Neural cell (in vitro differentiated cells): ENCODE results near the gene RFX4. TPM values are rescaled to one million over a fixed set of nuclear protein-coding genes. Genes with fewer than 3 reads are reported as not detected.

Experiments used
- H2AFZ ChIP-seq: fragments of 200-600, 300-800 bp; sonication (generic), shearing (Covaris generic); 2 replicates; pipeline ENCODE4 v1.6.0; 2014; ENCODE audit warnings: low read depth, mild to moderate bottlenecking, antibody characterized with exemption, low read length, moderate library complexity
- H3F3A ChIP-seq: fragments of 200-600 bp; shearing (Covaris generic); 2 replicates; pipeline ENCODE4 v1.6.1; 2016; ENCODE audit warnings: mild to moderate bottlenecking, moderate library complexity, mixed read lengths, antibody characterized with exemption, low read length; ENCODE audit not compliant: insufficient read depth, poor library complexity, severe bottlenecking
- H3K27ac ChIP-seq: fragments of 200-600, 300-800 bp; sonication (generic), shearing (Covaris generic); 2 replicates; pipeline ENCODE4 v1.5.1; 2014; ENCODE audit warnings: mild to moderate bottlenecking, low read length, moderate library complexity
- H3K27me3 ChIP-seq: fragments of 300-800, 200-600 bp; sonication (generic), shearing (Covaris generic); 2 replicates; pipeline ENCODE4 v1.6.0; 2014; ENCODE audit warnings: mild to moderate bottlenecking, low read depth, low read length, moderate library complexity; ENCODE audit not compliant: insufficient read depth
- H3K36me3 ChIP-seq: fragments of 300-800, 200-600 bp; sonication (generic), shearing (Covaris generic); 2 replicates; pipeline ENCODE4 v1.5.1; 2014; ENCODE audit warnings: mild to moderate bottlenecking, antibody characterized with exemption, low read length, moderate library complexity; ENCODE audit not compliant: insufficient read depth
- H3K4me2 ChIP-seq: fragments of 300-800, 200-600 bp; sonication (generic), shearing (Covaris generic); 2 replicates; pipeline ENCODE4 v1.6.0; 2014; ENCODE audit warnings: mild to moderate bottlenecking, low read length
- H3K4me3 ChIP-seq: fragments of 300-800, 200-600 bp; sonication (generic), shearing (Covaris generic); 2 replicates; pipeline ENCODE4 v1.5.1; 2014; ENCODE audit warnings: mild to moderate bottlenecking, low read length, moderate library complexity
- H3K79me2 ChIP-seq: fragments of 200-600 bp; shearing (Covaris generic); replicated peaks from 2 replicates; pipeline ENCODE4 v1.6.0; 2014; ENCODE audit warnings: mild to moderate bottlenecking, low read length, moderate library complexity; ENCODE audit not compliant: insufficient read depth
- H3K9ac ChIP-seq: fragments of 300-800, 200-600 bp; sonication (generic), shearing (Covaris generic); 2 replicates; pipeline ENCODE4 v1.6.1; 2016; ENCODE audit warnings: mild to moderate bottlenecking, low read length, mixed read lengths
- H3K9me2 ChIP-seq: fragments of 200-600 bp; shearing (Covaris generic); 2 replicates; pipeline ENCODE4 v1.6.1; 2016; ENCODE audit warnings: mild to moderate bottlenecking, low read length, mixed read lengths; ENCODE audit not compliant: insufficient read depth
- H3K9me3 ChIP-seq: fragments of 200-600, 300-800 bp; sonication (generic), shearing (Covaris generic); 2 replicates; pipeline ENCODE4 v1.6.1; 2016; ENCODE audit warnings: mild to moderate bottlenecking, mixed run types, low read length, moderate library complexity, mixed read lengths
- H4K20me1 ChIP-seq: fragments of 200-600 bp; shearing (Covaris generic); 2 replicates; pipeline ENCODE4 v1.6.1; 2016; ENCODE audit warnings: mild to moderate bottlenecking, mixed run types; ENCODE audit not compliant: insufficient read depth
- EP300 ChIP-seq: fragments of 450-650 bp; conservative IDR thresholded peaks from 2 replicates; pipeline ENCODE4 v1.6.1; 2014; ENCODE audit warnings: antibody characterized with exemption, mild to moderate bottlenecking, moderate library complexity; ENCODE audit not compliant: poor library complexity, severe bottlenecking
- EZH2 ChIP-seq: fragments of 200-600, 300-800 bp; shearing (Covaris generic), sonication (generic); IDR thresholded peaks from 2 replicates; pipeline ENCODE4 v1.6.1; 2014; ENCODE audit warnings: antibody characterized with exemption, low read length, borderline replicate concordance, mild to moderate bottlenecking; ENCODE audit not compliant: insufficient read depth, poor library complexity, severe bottlenecking
- MXI1 ChIP-seq: fragments of 450-650 bp; conservative IDR thresholded peaks from 2 replicates; pipeline ENCODE4 v1.6.1; 2014; ENCODE audit warnings: antibody characterized with exemption, mild to moderate bottlenecking; ENCODE audit not compliant: poor library complexity, severe bottlenecking
- POLR2AphosphoS5 ChIP-seq: IDR thresholded peaks from 2 replicates; pipeline ENCODE4 v1.6.1; 2012
- RAD21 ChIP-seq: fragments of 450-650 bp; conservative IDR thresholded peaks from 2 replicates; pipeline ENCODE4 v1.6.1; 2014; ENCODE audit warnings: antibody characterized with exemption, mild to moderate bottlenecking, moderate library complexity
- SMC3 ChIP-seq: fragments of 450-650 bp; conservative IDR thresholded peaks from 2 replicates; pipeline ENCODE4 v1.6.1; 2014; ENCODE audit warnings: antibody characterized with exemption, mild to moderate bottlenecking, moderate library complexity; ENCODE audit not compliant: poor library complexity
- TAF1 ChIP-seq: IDR thresholded peaks from 2 replicates; pipeline ENCODE4 v1.6.1; 2012; ENCODE audit warnings: low read depth
- polyA plus RNA-seq: library from polyadenylated mRNA; depleted of rRNA; stranded (reverse); fragments of >200 nt; gene quantifications from 2 replicates; pipeline ENCODE4 v1.2.3, GENCODE V29; 2014
- TF ChIP-seq, protein P1 (sequence below): IDR thresholded peaks from 2 replicates; pipeline ENCODE4 v1.6.1; 2012; ENCODE audit warnings: borderline replicate concordance
- TF ChIP-seq, protein P2 (sequence below): fragments of 450-650 bp; IDR thresholded peaks from 2 replicates; pipeline ENCODE4 v1.5.1; 2014; ENCODE audit warnings: antibody characterized with exemption, mild to moderate bottlenecking, moderate library complexity; ENCODE audit not compliant: poor library complexity, severe bottlenecking

The RFX4 gene
- polyA plus RNA-seq, 1 donor from 2014 or later: 0.22 TPM

DNA sequence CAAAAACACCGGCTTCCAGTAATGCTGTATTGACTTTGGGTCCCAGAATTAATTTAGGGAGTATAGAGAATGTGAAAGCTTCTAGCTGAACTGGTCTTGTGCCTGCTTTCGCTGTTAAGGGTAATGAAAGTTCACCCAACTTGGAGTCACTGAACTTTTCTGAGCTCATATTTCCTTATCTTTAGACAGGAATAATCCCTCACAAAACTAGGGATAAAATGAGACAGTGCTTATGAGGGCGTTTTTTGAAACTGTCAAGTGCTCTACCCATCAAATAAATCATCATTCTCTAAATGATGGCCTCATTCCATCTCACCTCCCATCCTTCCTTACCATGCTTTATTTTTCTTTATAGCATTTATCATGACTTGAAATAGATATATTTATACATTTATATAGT lies 74.7 kb downstream of the RFX4 start:
- H3K27me3 ChIP-seq: no peaks in the 10 kb centered on the region
- no peaks in the 10 kb centered on the region for H3K9me2 ChIP-seq
- H3K79me2 ChIP-seq: no peaks in the 10 kb centered on the region
- H3F3A ChIP-seq: no peaks in the 10 kb centered on the region
- no peak overlapping the region for H2AFZ ChIP-seq
- H3K4me2 ChIP-seq: no peak overlapping the region
- H3K9ac ChIP-seq: no peak overlapping the region
- no peak overlapping the region for H3K27ac ChIP-seq
- H4K20me1 ChIP-seq: no peaks in the 10 kb centered on the region
- H3K36me3 ChIP-seq: no peaks in the 10 kb centered on the region
- no peak for TF ChIP-seq EP300
- no peak for TF ChIP-seq EZH2
- peaks cover 15% of the 10 kb centered on the region for H3K9me3 ChIP-seq
- H3K4me3 ChIP-seq: no peak overlapping the region

DNA sequence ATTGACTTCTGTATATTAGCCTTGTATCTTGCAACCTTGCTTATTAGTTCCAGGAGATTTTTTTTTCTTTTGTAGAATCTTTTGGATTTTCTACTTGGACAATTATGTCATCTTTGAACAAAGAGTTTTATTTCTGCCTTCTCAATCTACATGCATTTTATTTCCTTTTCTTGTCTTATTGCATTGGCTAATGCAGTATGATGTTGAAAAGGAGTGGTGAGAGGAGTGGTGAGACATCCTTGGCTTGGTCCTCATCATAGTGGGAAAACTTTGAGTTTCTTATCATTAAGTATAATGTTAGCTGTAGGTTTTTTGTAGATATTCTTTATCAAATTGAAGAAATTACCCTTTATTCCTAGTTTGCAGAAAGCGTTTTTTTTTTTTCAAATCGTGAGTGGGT lies 80.6 kb downstream of the RFX4 start:
- no peaks in the 10 kb centered on the region for H3K27me3 ChIP-seq
- no peak overlapping the region for H3K27ac ChIP-seq
- H3K79me2 ChIP-seq: no peaks in the 10 kb centered on the region
- no peaks in the 10 kb centered on the region for H3F3A ChIP-seq
- H3K9me2 ChIP-seq: no peaks in the 10 kb centered on the region
- H3K36me3 ChIP-seq: no peaks in the 10 kb centered on the region
- TF ChIP-seq TAF1: no peak
- no peak for TF ChIP-seq SMC3
- TF ChIP-seq, protein P1, sequence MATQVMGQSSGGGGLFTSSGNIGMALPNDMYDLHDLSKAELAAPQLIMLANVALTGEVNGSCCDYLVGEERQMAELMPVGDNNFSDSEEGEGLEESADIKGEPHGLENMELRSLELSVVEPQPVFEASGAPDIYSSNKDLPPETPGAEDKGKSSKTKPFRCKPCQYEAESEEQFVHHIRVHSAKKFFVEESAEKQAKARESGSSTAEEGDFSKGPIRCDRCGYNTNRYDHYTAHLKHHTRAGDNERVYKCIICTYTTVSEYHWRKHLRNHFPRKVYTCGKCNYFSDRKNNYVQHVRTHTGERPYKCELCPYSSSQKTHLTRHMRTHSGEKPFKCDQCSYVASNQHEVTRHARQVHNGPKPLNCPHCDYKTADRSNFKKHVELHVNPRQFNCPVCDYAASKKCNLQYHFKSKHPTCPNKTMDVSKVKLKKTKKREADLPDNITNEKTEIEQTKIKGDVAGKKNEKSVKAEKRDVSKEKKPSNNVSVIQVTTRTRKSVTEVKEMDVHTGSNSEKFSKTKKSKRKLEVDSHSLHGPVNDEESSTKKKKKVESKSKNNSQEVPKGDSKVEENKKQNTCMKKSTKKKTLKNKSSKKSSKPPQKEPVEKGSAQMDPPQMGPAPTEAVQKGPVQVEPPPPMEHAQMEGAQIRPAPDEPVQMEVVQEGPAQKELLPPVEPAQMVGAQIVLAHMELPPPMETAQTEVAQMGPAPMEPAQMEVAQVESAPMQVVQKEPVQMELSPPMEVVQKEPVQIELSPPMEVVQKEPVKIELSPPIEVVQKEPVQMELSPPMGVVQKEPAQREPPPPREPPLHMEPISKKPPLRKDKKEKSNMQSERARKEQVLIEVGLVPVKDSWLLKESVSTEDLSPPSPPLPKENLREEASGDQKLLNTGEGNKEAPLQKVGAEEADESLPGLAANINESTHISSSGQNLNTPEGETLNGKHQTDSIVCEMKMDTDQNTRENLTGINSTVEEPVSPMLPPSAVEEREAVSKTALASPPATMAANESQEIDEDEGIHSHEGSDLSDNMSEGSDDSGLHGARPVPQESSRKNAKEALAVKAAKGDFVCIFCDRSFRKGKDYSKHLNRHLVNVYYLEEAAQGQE: no peak
- no peak for TF ChIP-seq EZH2
- no peaks in the 10 kb centered on the region for H4K20me1 ChIP-seq
- no peak overlapping the region for H2AFZ ChIP-seq
- no peak overlapping the region for H3K4me2 ChIP-seq
- no peak overlapping the region for H3K4me3 ChIP-seq
- H3K9me3 ChIP-seq: peaks cover 23% of the 10 kb centered on the region
- H3K9ac ChIP-seq: no peak overlapping the region

DNA sequence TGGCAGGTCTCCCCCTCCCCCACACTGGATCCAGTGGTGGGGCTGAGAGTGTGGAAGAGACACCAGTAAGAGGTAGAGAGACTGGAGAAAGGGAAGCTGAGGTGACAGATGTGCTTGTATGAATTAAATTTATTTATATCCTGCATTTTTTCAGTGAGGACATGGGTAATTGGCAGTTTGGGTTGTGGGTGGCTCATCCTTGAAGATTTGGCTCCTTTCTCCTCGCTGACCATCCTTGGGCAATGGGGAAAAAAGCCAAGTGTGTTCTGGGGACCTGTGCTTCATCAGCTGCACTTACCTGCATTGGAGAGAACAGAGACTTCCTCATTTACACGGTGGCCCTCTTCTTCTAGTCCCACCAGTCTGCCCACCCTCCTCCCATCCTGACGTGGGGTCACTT lies 86.4 kb downstream of the RFX4 start:
- no peak overlapping the region for H2AFZ ChIP-seq

More for the DNA sequence above, 86.4 kb downstream of the RFX4 start:
- H3K9ac ChIP-seq: no peak overlapping the region
- TF ChIP-seq RAD21 (no peak), POLR2AphosphoS5 (no peak), SMC3 (no peak), EP300 (no peak), MXI1 (no peak)
- TF ChIP-seq, protein P2, sequence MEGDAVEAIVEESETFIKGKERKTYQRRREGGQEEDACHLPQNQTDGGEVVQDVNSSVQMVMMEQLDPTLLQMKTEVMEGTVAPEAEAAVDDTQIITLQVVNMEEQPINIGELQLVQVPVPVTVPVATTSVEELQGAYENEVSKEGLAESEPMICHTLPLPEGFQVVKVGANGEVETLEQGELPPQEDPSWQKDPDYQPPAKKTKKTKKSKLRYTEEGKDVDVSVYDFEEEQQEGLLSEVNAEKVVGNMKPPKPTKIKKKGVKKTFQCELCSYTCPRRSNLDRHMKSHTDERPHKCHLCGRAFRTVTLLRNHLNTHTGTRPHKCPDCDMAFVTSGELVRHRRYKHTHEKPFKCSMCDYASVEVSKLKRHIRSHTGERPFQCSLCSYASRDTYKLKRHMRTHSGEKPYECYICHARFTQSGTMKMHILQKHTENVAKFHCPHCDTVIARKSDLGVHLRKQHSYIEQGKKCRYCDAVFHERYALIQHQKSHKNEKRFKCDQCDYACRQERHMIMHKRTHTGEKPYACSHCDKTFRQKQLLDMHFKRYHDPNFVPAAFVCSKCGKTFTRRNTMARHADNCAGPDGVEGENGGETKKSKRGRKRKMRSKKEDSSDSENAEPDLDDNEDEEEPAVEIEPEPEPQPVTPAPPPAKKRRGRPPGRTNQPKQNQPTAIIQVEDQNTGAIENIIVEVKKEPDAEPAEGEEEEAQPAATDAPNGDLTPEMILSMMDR: no peak
- H4K20me1 ChIP-seq: no peaks in the 10 kb centered on the region
- no peaks in the 10 kb centered on the region for H3K27me3 ChIP-seq
- no peaks in the 10 kb centered on the region for H3K79me2 ChIP-seq
- H3K4me3 ChIP-seq: no peak overlapping the region
- H3K36me3 ChIP-seq: no peaks in the 10 kb centered on the region
- no peaks in the 10 kb centered on the region for H3F3A ChIP-seq
- no peaks in the 10 kb centered on the region for H3K9me2 ChIP-seq
- H3K27ac ChIP-seq: no peak overlapping the region
- H3K4me2 ChIP-seq: no peak overlapping the region
- H3K9me3 ChIP-seq: no peaks in the 10 kb centered on the region
